Measurements from ENCODE around the gene COLEC11. TPM values are rescaled to one million over a fixed set of nuclear protein-coding genes. Genes with fewer than 3 reads are reported as not detected.

COLEC11 gene
- total and polyA plus RNA-seq, 2 experiments from 2014 or later: 21.5 to 22.6 TPM

- Histone ChIP-seq H3K79me2 (no peaks in the 10 kb centered on the region), H2AFZ (no peak overlapping the region), H3K27ac (no peak overlapping the region), H3K36me3 (replicated peaks; ENCODE audit: insufficient read depth, low read depth) (no peaks in the 10 kb centered on the region), H3K4me1 (ENCODE audit: insufficient read depth) (peaks cover 5% of the 10 kb centered on the region), H3K27me3 (no peaks in the 10 kb centered on the region), H4K20me1 (ENCODE audit: insufficient read depth, poor library complexity, severe bottlenecking) (no peaks in the 10 kb centered on the region), H3K4me3 (no peak overlapping the region), H3K4me2 (no peak overlapping the region), H3K9me2 (replicated peaks; ENCODE audit: insufficient read depth) (no peaks in the 10 kb centered on the region), H3K9me3 (ENCODE audit: low read depth) (no peaks in the 10 kb centered on the region)
- WGBS (ENCODE audit: low lambda C conversion rate, missing lambda C conversion rate): 90% methylated on average over 11 of the region's 13 CpGs
- DNase-seq (ENCODE audit: low spot score): no peak
- TF ChIP-seq EZH2phosphoT487 (IDR thresholded peaks at IDR 0.05; ENCODE audit: low read depth, severe bottlenecking, unreplicated experiment): no peak
- no peak for TF ChIP-seq EZH2 (IDR thresholded peaks at IDR 0.05; ENCODE audit: borderline replicate concordance)
- no peak for TF ChIP-seq CTCF (IDR thresholded peaks at IDR 0.05; ENCODE audit: poor library complexity)
These were observed 52.3 kb downstream of the COLEC11 start for GRCh38 chr2:3647246-3647645.

GRCh38 chr2:3647831-3648651, 53.1 kb downstream of the COLEC11 start:
- H3K4me1 ChIP-seq (ENCODE audit: insufficient read depth): peaks cover 5% of the 10 kb centered on the region
- no peak for TF ChIP-seq CTCF (IDR thresholded peaks at IDR 0.05; ENCODE audit: poor library complexity)
- TF ChIP-seq EZH2phosphoT487 (IDR thresholded peaks at IDR 0.05; ENCODE audit: low read depth, severe bottlenecking, unreplicated experiment): no peak
- no peak for TF ChIP-seq EZH2 (IDR thresholded peaks at IDR 0.05; ENCODE audit: borderline replicate concordance)

GRCh38 chr2:3648652-3649177, 53.8 kb downstream of the COLEC11 start:
- 94% methylated on average over 20 of the region's 20 CpGs for WGBS (ENCODE audit: low lambda C conversion rate, missing lambda C conversion rate)
- Histone ChIP-seq H3K27me3 (no peaks in the 10 kb centered on the region), H3K4me3 (no peak overlapping the region), H3K9me2 (replicated peaks; ENCODE audit: insufficient read depth) (no peaks in the 10 kb centered on the region), H3K9me3 (ENCODE audit: low read depth) (no peaks in the 10 kb centered on the region), H4K20me1 (ENCODE audit: insufficient read depth, poor library complexity, severe bottlenecking) (no peaks in the 10 kb centered on the region), H3K4me2 (no peak overlapping the region), H2AFZ (no peak overlapping the region), H3K79me2 (no peaks in the 10 kb centered on the region), H3K36me3 (replicated peaks; ENCODE audit: insufficient read depth, low read depth) (no peaks in the 10 kb centered on the region), H3K4me1 (ENCODE audit: insufficient read depth) (peaks cover 5% of the 10 kb centered on the region), H3K27ac (no peak overlapping the region)
- DNase-seq (ENCODE audit: low spot score): no peak
- no peak for TF ChIP-seq EZH2phosphoT487 (IDR thresholded peaks at IDR 0.05; ENCODE audit: low read depth, severe bottlenecking, unreplicated experiment)
- no peak for TF ChIP-seq EZH2 (IDR thresholded peaks at IDR 0.05; ENCODE audit: borderline replicate concordance)
- no peak for TF ChIP-seq CTCF (IDR thresholded peaks at IDR 0.05; ENCODE audit: poor library complexity)

More at GRCh38 chr2:3647831-3648651, 53.1 kb downstream of the COLEC11 start:
- no peaks in the 10 kb centered on the region for H4K20me1 ChIP-seq (ENCODE audit: insufficient read depth, poor library complexity, severe bottlenecking)
- WGBS (ENCODE audit: low lambda C conversion rate, missing lambda C conversion rate): 88% methylated on average over 14 of the region's 14 CpGs
- H3K36me3 ChIP-seq (replicated peaks; ENCODE audit: insufficient read depth, low read depth): no peaks in the 10 kb centered on the region
- H3K27me3 ChIP-seq: no peaks in the 10 kb centered on the region
- no peak overlapping the region for H3K27ac ChIP-seq
- H3K9me2 ChIP-seq (replicated peaks; ENCODE audit: insufficient read depth): no peaks in the 10 kb centered on the region
- H3K9me3 ChIP-seq (ENCODE audit: low read depth): no peaks in the 10 kb centered on the region
- H3K79me2 ChIP-seq: no peaks in the 10 kb centered on the region
- no peak overlapping the region for H2AFZ ChIP-seq
- H3K4me3 ChIP-seq: no peak overlapping the region
- no peak for DNase-seq (ENCODE audit: low spot score)
- H3K4me2 ChIP-seq: no peak overlapping the region

Measured in hepatocyte (in vitro differentiated cells).